Neural progenitor cell (in vitro differentiated cells): ENCODE data around the gene DYNC1I2. TPM values are rescaled to one million over a fixed set of nuclear protein-coding genes. Genes with fewer than 3 reads are reported as not detected.

Experiments
- DNase-seq: peaks from one replicate; pipeline ENCODE4 v3.0.0-alpha.2; 2016; ENCODE audit warnings: low spot score
- H2AFZ ChIP-seq: fragments of 200-600 bp; sonication (generic); replicated peaks from 2 replicates; pipeline ENCODE4 v1.6.1; 2016; ENCODE audit warnings: antibody characterized with exemption
- H3F3A ChIP-seq: fragments of 200-600 bp; sonication (generic); 2 replicates; pipeline ENCODE4 v1.6.1; 2016; ENCODE audit warnings: antibody characterized with exemption, low read depth
- H3K27ac ChIP-seq: fragments of 200-600 bp; sonication (generic); 2 replicates; pipeline ENCODE4 v1.5.1; 2016; ENCODE audit warnings: mild to moderate bottlenecking
- H3K27me3 ChIP-seq: fragments of 200-600 bp; sonication (generic); 2 replicates; pipeline ENCODE4 v1.6.1; 2016; ENCODE audit warnings: mild to moderate bottlenecking, moderate library complexity
- H3K36me3 ChIP-seq: fragments of 200-600 bp; sonication (generic); 2 replicates; pipeline ENCODE4 v1.5.1; 2016
- H3K4me1 ChIP-seq: fragments of 200-600 bp; sonication (generic); 2 replicates; pipeline ENCODE4 v1.6.1; 2016; ENCODE audit warnings: mixed run types
- H3K4me2 ChIP-seq: fragments of 200-600 bp; sonication (generic); 2 replicates; pipeline ENCODE4 v1.6.1; 2016
- H3K4me3 ChIP-seq: fragments of 200-600 bp; sonication (generic); 2 replicates; pipeline ENCODE4 v1.5.1; 2016
- H3K79me2 ChIP-seq: fragments of 200-600 bp; sonication (generic); 2 replicates; pipeline ENCODE4 v1.6.1; 2016; ENCODE audit warnings: low read depth
- H3K9ac ChIP-seq: fragments of 200-600 bp; sonication (generic); 2 replicates; pipeline ENCODE4 v1.6.1; 2016
- H3K9me3 ChIP-seq: fragments of 200-600 bp; sonication (generic); 2 replicates; pipeline ENCODE4 v1.5.1; 2016; ENCODE audit warnings: low read depth
- H4K20me1 ChIP-seq: fragments of 200-600 bp; sonication (generic); 2 replicates; pipeline ENCODE4 v1.6.1; 2016; ENCODE audit warnings: low read depth
- H3K27ac Mint-ChIP-seq: 3 replicates; pipeline ENCODE4 v1.8.0; 2021; ENCODE audit warnings: mixed read lengths
- H3K27me3 Mint-ChIP-seq: 2 replicates; pipeline ENCODE4 v1.8.0; 2022; ENCODE audit warnings: low read depth, mild to moderate bottlenecking, inconsistent platforms, moderate library complexity, mixed read lengths; ENCODE audit not compliant: insufficient read depth
- H3K36me3 Mint-ChIP-seq: 3 replicates; pipeline ENCODE4 v1.8.0; 2021; ENCODE audit warnings: mixed read lengths
- H3K4me1 Mint-ChIP-seq: 3 replicates; pipeline ENCODE4 v1.8.0; 2021; ENCODE audit warnings: mixed read lengths
- H3K4me3 Mint-ChIP-seq: 3 replicates; pipeline ENCODE4 v1.8.0; 2021; ENCODE audit warnings: mild to moderate bottlenecking, moderate library complexity, mixed read lengths
- H3K9me3 Mint-ChIP-seq: 3 replicates; pipeline ENCODE4 v1.8.0; 2020; ENCODE audit warnings: mixed read lengths
- EZH2 ChIP-seq: fragments of 200-600 bp; sonication (generic); IDR thresholded peaks from 2 replicates; pipeline ENCODE4 v1.6.1; 2017; ENCODE audit warnings: antibody characterized with exemption, mild to moderate bottlenecking, moderate library complexity
- EZH2phosphoT487 ChIP-seq: fragments of 200-600 bp; sonication (generic); IDR thresholded peaks from 2 replicates; pipeline ENCODE4 v1.6.1; 2017; ENCODE audit warnings: antibody characterized with exemption
- total RNA-seq: library from RNA; depleted of rRNA; stranded (reverse); fragments of >200 nt; gene quantifications from 2 replicates; pipeline ENCODE4 v1.2.3, GENCODE V29; 2015; ENCODE audit warnings: low replicate concordance
- TF ChIP-seq, protein P1 (sequence below): fragments of 200-600 bp; sonication (generic); IDR thresholded peaks from 2 replicates; pipeline ENCODE4 v1.5.1; 2017; ENCODE audit warnings: antibody characterized with exemption, mild to moderate bottlenecking

DYNC1I2 gene
- total RNA-seq, 1 donor from 2014 or later = 174 TPM

DNA sequence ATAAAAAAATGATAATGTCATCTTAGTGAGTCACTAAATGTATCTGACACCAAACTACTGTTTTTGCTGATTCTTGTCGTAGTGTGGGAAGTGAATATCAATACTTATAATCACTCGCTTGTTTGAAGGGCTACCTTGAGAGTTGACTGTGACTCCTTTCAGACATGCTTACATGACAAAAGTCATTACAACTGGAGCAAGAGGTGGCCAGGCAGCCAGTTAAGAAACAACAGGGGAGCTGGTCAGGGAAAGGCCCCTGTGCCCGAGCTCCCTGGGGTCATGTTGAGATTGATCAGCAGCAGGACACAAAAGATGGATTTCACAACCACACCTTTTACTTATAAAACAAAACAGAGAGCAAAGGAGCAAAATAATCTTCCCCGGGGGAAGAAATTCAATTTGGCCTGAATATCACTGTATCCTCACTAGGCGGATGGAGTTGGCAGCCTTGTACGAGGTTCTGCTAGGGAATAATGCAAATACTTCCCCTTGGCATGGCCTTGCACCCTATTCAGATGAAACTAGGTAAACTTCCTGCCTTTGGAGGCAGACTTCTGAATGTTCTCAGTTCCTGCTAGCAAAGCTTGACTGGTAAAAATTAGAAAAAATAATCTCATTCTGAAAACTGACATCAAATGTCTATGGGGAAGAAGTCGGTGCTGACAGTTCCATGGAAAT lies 101.2 kb downstream of the DYNC1I2 start:
- H3K36me3 Mint-ChIP-seq = peaks cover 29% of the 10 kb centered on the region
- H3K27ac Mint-ChIP-seq = no peak overlapping the region
- no peak for TF ChIP-seq EZH2phosphoT487
- no peak for TF ChIP-seq EZH2
- TF ChIP-seq, protein P1, sequence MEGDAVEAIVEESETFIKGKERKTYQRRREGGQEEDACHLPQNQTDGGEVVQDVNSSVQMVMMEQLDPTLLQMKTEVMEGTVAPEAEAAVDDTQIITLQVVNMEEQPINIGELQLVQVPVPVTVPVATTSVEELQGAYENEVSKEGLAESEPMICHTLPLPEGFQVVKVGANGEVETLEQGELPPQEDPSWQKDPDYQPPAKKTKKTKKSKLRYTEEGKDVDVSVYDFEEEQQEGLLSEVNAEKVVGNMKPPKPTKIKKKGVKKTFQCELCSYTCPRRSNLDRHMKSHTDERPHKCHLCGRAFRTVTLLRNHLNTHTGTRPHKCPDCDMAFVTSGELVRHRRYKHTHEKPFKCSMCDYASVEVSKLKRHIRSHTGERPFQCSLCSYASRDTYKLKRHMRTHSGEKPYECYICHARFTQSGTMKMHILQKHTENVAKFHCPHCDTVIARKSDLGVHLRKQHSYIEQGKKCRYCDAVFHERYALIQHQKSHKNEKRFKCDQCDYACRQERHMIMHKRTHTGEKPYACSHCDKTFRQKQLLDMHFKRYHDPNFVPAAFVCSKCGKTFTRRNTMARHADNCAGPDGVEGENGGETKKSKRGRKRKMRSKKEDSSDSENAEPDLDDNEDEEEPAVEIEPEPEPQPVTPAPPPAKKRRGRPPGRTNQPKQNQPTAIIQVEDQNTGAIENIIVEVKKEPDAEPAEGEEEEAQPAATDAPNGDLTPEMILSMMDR = no peak
- H3K4me3 ChIP-seq = no peak overlapping the region
- H3K4me2 ChIP-seq = peak overlapping the region; percentile 6
- no peaks in the 10 kb centered on the region for H3K9me3 Mint-ChIP-seq
- H3K27me3 Mint-ChIP-seq = peaks cover 1% of the 10 kb centered on the region
- no peaks in the 10 kb centered on the region for H3K27me3 ChIP-seq
- H4K20me1 ChIP-seq = no peaks in the 10 kb centered on the region
- H3K9me3 ChIP-seq = no peaks in the 10 kb centered on the region
- H3K27ac ChIP-seq = no peak overlapping the region
- no peak overlapping the region for H3K4me3 Mint-ChIP-seq
- H3K79me2 ChIP-seq = no peaks in the 10 kb centered on the region
- no peak for DNase-seq
- H2AFZ ChIP-seq = no peak overlapping the region
- H3K4me1 Mint-ChIP-seq = peaks cover 38% of the 10 kb centered on the region
- H3K36me3 ChIP-seq = no peaks in the 10 kb centered on the region
- H3K4me1 ChIP-seq = peaks cover 53% of the 10 kb centered on the region
- peaks cover 32% of the 10 kb centered on the region for H3F3A ChIP-seq
- H3K9ac ChIP-seq = no peak overlapping the region

DNA sequence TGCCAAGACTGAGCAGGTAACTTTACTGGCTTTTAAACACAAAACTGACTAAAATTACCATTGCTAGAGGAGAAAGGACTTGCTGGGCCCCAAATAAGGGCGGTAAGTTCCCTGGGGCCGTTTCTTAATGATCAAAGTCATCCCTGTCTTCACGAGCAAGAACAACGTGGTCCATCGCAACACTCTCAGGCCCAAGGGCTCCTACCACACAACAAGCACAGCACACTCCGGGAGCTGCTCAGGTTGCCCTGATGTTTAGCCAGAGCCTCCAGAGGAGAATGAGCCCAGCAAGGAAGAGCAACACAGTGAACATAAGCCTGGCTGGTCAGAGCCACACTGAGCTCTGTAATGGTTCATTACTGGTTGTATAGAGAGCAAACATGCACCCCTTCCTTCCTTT lies 102.7 kb downstream of the DYNC1I2 start:
- DNase-seq = no peak
- H3K36me3 ChIP-seq = no peaks in the 10 kb centered on the region
- H3K9ac ChIP-seq = no peak overlapping the region
- no peak overlapping the region for H3K4me2 ChIP-seq
- no peak overlapping the region for H3K27ac ChIP-seq
- peaks cover 50% of the 10 kb centered on the region for H3K4me1 Mint-ChIP-seq
- no peaks in the 10 kb centered on the region for H3K27me3 ChIP-seq
- H3K9me3 Mint-ChIP-seq = no peaks in the 10 kb centered on the region
- no peak overlapping the region for H3K4me3 Mint-ChIP-seq
- H3K9me3 ChIP-seq = no peaks in the 10 kb centered on the region
- no peak overlapping the region for H2AFZ ChIP-seq
- no peaks in the 10 kb centered on the region for H4K20me1 ChIP-seq
- H3K27me3 Mint-ChIP-seq = peaks cover 2% of the 10 kb centered on the region
- TF ChIP-seq, protein P1 = no peak
- no peak for TF ChIP-seq EZH2phosphoT487
- TF ChIP-seq EZH2 = no peak
- H3K36me3 Mint-ChIP-seq = peaks cover 23% of the 10 kb centered on the region
- no peak overlapping the region for H3K27ac Mint-ChIP-seq
- peaks cover 68% of the 10 kb centered on the region for H3K4me1 ChIP-seq
- H3K79me2 ChIP-seq = no peaks in the 10 kb centered on the region
- H3F3A ChIP-seq = peaks cover 47% of the 10 kb centered on the region
- H3K4me3 ChIP-seq = no peak overlapping the region

DNA sequence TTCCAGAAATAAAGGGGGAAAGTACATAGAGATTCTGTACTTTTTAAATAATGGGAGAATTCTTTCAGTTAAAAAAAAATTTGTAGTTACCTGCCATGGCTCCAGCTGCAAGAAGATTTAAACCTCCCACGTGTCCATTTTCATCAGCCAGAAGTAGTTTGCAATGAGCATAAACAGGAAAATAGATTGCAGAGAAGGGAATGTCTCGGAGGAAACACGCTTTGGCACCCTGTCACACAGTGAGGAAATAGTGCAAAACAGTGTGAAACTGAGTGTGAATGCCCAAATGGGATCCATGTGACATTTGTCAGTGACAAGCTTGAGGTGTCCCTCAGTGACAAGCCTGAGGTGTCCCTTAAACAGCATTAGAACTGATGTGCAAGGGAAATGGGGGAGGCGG lies 104.1 kb downstream of the DYNC1I2 start:
- Mint-ChIP-seq H3K4me1 (peaks cover 64% of the 10 kb centered on the region), H3K27me3 (peaks cover 2% of the 10 kb centered on the region), H3K4me3 (no peak overlapping the region), H3K36me3 (peaks cover 16% of the 10 kb centered on the region), H3K9me3 (no peaks in the 10 kb centered on the region), H3K27ac (no peak overlapping the region)
- Histone ChIP-seq H2AFZ (no peak overlapping the region), H3K27me3 (no peaks in the 10 kb centered on the region), H3K9ac (no peak overlapping the region), H3K4me2 (no peak overlapping the region), H3F3A (peaks cover 61% of the 10 kb centered on the region), H3K79me2 (no peaks in the 10 kb centered on the region), H4K20me1 (no peaks in the 10 kb centered on the region), H3K27ac (no peak overlapping the region), H3K4me3 (no peak overlapping the region), H3K36me3 (no peaks in the 10 kb centered on the region), H3K9me3 (no peaks in the 10 kb centered on the region), H3K4me1 (peaks cover 79% of the 10 kb centered on the region)
- TF ChIP-seq EZH2phosphoT487 = no peak
- TF ChIP-seq, protein P1 = no peak
- TF ChIP-seq EZH2 = no peak
- no peak for DNase-seq
